Hematopoietic multipotent progenitor cell (in vitro differentiated cells): ENCODE data around the gene ADAM33. TPM values are rescaled to one million over a fixed set of nuclear protein-coding genes. Genes with fewer than 3 reads are reported as not detected.

Experiments
- DNase-seq, 3 donors: peaks; one replicate each; pipeline ENCODE4 v3.0.0-alpha.2; 2011 to 2015; ENCODE audit warnings: low read depth in 2 of 3, low spot score in 2 of 3
- total RNA-seq: library from RNA; depleted of rRNA; stranded (reverse); fragments of >200 nt; gene quantifications from one replicate; pipeline ENCODE4 v1.2.3, GENCODE V29; 2012

The ADAM33 gene
- total RNA-seq, 1 donor, result not detected

- no peak for DNase-seq
Observed at GRCh38 chr20:3669710-3670367, 12.0 kb downstream of the ADAM33 start.

- DNase-seq, result no peak
Observed at GRCh38 chr20:3667434-3668037, 14.3 kb downstream of the ADAM33 start.

DNA sequence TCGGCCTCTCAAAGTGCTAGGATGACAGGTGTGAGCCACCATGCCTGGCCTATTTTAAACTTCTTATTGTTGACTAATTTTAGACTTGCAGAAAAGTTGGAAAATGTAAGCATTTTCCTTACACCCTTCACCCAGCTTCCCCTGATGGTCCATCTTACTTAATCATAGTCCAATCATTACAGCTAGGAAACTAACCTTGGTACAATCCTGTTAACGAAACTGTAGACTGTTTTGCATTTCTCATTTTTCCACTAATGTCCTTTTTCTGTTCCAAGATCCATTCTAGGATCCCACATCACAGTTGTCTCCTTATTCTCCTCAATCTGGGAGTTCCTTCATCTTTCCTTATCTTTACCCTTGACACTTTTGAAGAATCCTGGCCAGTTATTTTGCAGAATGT is 18.0 kb downstream of the ADAM33 start:
- DNase-seq, result no peak

- no peak for DNase-seq
Observed at GRCh38 chr20:3663031-3663701, 18.6 kb downstream of the ADAM33 start, which contains the start of gene GFRA4. Gene GFRA4 (minus strand): TSS chr20:3663399. CDS start chr20:3663399, 0 bp downstream.

DNA sequence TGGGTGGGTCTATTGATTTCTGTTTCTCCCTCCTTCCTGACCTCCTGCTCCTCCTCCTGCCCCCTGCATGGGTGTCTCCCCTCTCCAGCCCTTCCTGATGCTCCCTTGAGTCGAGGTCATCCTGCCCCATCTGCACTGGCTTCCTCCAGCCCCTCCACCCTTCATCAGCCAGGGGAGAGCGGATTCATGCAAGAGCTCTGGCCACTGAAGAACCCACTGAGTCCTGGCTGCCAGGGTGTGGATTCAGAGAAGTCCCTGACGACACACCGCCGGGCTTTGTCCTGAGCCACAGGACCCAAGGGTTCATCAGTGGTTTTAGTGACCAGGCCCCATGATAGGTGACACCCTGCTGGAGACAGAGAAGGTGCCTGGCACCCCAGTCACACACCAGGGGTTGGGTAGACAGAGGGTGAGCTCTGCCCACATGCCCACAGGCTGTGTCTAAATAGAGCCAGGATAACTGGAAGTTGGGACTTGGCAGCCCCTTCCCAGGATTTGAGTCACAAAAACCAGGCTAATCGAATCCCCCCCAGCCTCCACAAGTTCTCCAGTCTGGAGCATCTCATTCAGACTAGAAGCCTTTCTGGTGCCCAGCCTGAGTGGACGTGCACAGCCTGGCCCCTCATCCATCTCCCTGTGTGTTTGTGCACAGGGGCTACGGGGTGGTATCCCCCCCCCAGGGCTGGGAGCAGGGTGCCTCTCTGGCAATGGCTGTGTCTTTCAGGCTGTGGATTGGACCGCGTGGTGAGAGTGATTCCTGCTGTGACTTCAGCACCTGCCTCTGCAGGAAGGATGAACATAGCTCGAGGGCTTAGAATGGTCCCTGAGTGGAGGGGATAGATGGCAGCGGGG is 19.8 kb downstream of the ADAM33 start:
- no peak for DNase-seq

GRCh38 chr20:3661060-3661813 is 20.6 kb downstream of the ADAM33 start:
- DNase-seq, result no peak

DNA sequence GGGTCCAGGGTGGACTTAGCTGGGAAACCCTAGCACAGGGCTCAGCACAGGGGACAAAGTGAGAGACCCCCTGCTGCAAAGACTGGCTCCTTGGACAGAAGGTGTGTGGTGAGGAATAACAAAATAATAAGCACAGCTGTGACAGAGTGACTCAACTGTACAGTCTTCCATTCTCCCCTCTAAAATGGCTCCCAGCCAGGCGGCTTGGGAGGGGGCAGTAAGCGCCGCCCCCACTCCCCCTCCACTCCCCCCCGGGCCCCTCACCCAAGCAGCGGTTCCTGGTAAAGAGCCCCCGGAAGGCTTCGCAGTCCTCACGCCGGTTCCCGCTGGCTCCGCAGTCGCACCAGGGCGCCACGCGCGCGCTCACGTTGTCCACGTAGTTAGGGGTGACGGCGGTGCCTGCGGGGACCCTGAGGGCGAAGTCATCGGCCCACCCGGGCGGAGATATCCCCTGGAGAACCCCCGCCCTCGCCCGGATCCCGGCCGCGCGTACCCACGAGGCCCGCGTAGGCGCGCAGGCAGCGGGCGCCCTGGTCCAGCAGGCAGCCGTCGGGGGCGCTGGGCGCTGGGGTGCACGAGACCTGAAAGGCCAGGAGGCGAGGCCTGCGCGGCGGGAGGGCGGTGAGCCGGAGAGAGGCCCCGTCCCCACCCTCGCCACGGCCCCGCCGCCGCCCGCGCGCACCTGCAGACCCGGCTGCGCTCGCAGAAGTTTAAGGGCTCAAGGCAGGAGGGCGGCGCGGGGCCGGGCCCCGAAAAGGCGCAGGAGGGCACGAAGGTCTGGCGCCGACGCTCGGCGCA is 21.3 kb downstream of the ADAM33 start:
- no peak for DNase-seq

DNA sequence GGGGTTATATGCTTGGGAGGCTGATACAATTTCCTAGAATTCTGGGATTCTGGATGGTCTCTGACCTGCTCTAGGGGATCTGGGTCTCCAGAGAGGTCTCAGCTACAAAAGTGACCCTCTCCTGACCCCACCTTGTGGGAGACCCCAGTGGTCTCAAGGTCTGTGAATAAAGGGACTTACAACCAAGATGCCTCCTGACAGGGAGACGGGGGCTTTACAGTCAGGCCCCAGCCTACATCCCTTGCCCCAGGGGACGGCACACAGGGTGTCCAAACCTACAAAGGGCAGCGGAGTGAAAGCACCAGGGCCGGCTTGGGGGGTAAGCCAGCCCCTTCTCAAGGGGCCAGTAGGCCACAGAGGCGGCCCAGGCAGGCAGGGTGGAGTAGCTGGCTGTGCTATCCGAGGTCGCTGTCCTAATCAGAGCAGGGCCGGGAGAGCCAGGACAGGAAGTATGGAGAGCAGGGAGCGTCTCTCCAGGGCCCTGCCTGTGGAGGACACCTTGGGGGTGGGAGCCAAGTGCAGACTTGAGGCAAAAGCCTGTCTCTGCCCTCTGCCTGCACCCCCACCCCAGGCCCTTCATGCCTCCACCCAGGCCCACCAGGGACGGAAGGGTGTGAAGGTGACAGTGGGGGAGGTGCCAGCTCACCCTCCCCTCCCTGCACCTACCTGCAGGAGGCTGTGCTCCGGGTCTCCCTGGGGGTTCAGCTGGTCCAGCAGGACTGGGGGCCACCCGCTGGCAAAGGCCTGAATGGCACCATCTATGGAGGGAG is 22.1 kb downstream of the ADAM33 start:
- DNase-seq, result no peak

DNA sequence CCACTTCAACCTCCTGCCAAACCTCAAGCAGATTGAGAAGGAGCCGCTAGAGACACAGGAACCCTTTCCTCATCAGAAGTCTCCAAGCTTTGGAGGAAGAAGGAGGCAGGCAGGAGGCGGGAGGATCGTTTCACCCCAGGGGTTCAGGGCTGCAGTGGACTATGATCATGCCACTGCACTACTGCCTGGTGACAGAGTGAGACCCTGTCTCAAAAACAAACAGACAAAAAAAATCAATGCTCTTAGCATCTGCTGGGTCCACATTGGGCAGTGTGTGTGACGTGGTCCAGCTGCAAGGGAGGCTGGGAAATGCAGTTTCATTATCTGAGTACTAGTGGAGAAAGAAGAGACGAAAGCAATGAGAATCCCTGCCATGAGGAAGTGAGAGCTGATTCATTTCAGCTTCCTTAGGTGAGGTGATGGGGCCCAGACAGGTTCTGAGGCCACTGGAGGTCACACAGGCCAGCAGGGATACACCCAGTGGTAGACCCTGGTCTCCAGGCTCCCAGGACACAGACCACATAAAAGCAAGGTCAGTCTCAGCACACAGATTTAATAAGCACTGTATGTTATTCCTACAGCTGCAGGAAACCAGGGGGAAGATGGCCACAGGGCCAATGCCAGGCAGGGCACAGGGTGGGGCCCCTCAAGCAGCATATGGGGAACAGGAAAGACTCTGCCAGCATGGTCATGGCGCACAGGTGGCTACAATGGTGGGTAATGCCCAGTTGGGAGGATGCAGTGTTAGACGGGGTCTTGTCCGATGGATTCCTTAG is 22.9 kb downstream of the ADAM33 start:
- no peak for DNase-seq

DNA sequence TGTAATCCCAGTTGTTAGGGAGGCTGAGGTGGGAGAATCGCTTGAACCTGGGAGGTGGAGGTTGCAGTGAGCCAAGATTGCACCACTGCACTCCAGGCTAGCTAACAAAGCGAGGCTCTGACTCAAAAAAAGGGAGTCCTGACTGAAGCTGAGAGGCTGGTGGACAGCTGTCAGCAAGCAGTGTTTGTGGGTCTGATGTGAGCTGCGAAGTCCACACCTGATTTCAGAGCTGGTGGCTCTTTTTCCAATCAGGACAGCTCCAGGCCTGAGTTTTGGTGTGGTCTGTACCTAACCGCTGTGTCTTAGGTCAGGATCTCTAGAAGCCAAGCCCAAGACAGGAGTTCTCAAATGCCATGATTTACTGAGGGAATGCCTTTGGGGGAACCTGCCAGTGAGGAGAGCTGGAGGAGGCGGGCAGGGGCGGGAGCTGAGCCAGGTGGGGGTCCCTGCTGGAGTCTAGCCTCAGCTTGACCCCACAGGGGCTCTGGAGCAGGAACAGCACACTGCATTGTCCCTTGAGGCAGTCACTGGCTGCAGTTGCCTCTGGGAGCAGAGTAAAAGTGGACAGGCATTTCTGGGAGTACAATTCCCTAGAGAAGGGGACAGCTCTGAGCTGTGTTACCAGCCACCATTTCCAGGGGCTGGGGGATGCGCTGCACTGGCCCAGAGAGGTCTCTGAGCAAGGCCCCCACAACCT is 23.6 kb downstream of the ADAM33 start:
- DNase-seq, result no peak

DNA sequence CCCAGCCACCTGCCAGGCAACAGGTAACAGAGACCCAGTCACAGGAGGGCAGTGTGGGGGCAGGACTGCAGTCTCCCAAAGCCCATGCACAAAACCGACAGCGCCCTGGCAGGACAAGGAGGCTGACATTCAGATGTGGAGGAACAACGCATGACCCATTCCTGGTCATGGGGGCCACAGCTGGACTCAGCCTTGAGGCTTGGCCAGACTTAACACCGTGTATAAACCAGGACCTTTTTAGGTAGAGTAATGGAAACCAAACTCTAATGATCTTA is 26.7 kb downstream of the ADAM33 start:
- DNase-seq, result no peak

GRCh38 chr20:3654326-3655130 is 27.3 kb downstream of the ADAM33 start:
- DNase-seq, result no peak

DNA sequence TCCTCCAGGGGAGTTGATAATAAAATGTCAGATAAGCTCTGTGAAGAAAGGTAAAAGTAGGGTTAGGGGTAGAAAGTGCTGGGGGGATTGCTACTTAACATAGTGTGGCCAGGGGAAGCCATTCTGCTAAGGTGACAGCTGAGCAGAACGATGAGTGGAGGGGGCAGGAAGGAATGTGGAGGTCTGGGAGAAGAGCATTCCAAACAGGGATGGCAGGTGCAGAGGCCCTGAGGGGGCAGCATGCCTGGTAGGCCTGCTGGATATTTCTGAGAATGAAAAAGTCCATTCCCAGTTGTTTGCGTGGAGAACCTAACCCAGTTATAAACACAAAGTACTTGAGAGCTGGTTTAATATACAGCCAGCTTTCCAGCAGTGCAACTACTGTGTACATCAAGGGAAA is 27.9 kb downstream of the ADAM33 start:
- DNase-seq, result no peak

GRCh38 chr20:3652676-3653596 is 28.9 kb downstream of the ADAM33 start:
- no peak for DNase-seq

DNA sequence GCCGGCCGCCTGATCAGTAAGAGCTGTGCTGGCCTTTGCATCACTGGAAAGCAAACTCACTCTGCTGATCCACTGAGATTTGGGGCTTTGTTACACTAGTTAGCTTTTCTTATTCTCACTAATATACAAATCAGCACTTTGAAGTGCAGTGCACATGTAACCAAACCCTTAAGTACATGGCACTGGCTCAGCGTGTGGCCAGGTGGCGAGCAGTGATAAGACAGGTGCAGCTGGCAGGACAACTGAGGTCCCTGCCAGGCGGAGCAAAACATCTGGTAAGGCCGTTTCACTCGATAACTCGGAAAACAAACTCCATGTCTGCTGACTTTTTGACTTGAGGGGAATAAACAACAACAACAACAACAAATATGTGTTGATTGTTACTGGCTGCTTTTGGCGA is 29.6 kb downstream of the ADAM33 start:
- DNase-seq, result no peak
